Measurements from ENCODE around the gene CARMIL3.
"Not testable (repeated sequence)": the region's sequence is repeated elsewhere in the genome, so short reads cannot be mapped to it uniquely, and the experiment has no call there.

CARMIL3 gene

GRCh38 chr14:24095271-24096068 is 43.7 kb downstream of the CARMIL3 start:
- peak; percentile 77 for DNase-seq

DNA sequence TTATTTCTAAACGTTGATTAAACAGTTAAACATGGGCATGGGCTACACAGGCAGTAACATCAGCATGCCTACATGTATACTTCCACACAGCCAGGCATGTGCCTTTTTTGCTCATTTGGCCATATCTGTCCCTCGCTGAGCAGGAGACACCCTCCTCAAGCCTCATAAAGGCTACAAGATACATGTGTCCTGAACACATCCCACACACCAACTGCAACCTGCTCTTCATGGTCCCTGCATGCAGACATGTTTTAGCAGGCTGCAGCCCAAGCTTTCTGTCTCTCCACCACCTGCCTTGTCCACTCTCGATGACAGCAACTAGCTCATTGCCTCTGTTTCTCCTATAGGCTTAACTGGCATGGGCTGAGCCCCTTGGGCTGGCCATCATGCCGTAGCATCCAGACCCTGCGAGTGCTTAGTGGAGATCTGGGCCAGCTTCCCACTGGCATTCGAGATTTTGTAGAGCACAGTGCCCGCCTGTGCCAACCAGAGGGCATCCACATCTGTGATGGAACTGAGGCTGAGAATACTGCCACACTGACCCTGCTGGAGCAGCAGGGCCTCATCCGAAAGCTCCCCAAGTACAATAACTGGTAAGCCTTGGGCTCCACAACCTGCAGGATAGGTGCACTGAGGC is 44.9 kb downstream of the CARMIL3 start:
- DNase-seq: no peak

GRCh38 chr14:24098229-24098926 is 46.6 kb downstream of the CARMIL3 start:
- no peak for DNase-seq

DNA sequence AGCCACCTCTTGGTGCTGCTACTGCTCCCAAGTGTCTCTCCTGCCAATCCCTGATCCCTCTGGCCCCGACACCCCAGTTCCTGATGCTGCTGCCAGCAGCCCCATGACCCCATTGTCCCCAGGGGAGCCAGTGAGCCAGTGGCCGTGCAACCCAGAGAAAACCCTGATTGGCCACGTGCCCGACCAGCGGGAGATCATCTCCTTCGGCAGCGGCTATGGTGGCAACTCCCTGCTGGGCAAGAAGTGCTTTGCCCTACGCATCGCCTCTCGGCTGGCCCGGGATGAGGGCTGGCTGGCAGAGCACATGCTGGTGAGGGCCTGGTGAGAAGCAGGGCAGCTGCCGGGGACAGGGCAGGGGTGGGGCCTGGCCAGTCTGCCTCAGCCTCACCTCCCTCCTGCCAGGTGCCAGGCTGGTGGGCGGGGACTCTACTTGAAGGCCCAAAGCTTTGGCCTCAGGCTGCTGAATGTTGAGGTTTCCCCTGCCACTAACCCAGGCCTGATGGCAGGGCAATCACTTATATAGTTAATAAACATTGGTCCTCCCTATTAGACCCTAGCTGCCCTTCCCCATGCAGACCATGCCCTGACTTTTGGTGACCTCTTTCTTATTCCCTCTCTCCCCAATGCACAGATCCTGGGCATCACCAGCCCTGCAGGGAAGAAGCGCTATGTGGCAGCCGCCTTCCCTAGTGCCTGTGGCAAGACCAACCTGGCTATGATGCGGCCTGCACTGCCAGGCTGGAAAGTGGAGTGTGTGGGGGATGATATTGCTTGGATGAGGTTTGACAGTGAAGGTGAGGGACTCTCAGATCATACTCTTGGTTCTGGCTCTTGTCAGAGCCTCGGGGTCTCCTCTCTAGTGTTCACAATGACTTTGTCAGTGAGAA is 47.4 kb downstream of the CARMIL3 start:
- DNase-seq: peak; percentile 71

GRCh38 chr14:24100197-24100981 is 48.6 kb downstream of the CARMIL3 start:
- no peak for DNase-seq

DNA sequence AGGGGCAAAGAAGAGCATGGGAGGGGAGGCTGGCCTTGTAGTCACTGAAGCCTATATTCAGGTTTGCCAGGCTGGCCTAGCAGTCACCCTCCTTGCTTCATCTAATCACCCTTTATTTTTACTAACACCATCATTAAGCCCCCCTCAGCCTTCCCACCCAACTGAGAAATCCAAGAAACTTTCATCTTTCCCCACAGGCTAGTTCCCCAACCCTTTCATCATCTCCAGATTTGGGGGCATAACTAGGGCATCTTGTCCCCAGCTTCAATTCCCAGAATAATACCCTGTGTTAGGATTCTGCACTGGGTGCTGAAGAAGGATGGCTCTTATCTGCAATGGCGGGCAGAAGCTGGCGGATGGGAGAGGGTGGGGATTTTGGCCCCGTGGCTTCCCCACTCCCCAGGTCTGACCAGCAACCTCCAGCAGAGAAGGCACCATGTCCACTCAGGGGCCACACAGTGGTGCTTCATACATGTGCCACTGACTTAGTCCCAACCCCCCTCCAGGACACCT is 49.2 kb downstream of the CARMIL3 start:
- no peak for DNase-seq

GRCh38 chr14:24102357-24103048 is 50.7 kb downstream of the CARMIL3 start:
- DNase-seq: no peak

DNA sequence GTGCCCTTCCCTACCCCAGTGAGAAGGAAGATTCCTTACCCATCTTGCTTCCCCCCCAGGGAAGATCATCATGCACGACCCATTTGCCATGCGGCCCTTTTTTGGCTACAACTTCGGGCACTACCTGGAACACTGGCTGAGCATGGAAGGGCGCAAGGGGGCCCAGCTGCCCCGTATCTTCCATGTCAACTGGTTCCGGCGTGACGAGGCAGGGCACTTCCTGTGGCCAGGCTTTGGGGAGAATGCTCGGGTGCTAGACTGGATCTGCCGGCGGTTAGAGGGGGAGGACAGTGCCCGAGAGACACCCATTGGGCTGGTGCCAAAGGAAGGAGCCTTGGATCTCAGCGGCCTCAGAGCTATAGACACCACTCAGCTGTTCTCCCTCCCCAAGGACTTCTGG is 51.6 kb downstream of the CARMIL3 start:
- no peak for DNase-seq

DNA sequence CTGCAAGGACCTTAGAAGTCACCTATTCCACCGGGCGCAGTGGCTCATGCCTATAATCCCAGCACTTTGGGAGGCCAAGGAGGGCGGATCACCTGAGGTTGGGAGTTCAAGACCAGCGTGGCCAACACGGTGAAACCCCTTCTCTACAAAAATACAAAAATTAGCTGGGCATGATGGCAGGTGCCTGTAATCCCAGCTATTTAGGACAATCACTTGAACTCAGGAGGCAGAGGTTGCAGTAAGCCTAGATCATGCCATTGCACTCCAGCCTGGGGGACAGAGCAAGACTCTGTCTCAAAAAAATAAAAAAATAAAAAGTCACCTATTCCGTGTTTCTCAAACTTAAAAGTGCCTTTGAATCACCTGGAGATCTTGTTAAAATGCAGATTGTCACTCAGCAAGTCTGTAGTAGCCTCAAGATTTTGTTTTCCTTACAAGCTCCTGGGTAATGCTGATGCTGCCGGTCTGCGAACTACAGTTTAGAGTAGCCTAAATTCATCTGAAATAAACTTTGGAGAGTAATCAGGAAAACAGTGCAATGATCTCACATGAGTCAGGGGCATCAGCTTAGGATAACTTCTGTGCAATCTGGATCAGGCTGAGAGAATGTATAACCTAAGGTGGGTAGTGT is 53.9 kb downstream of the CARMIL3 start:
- DNase-seq: not testable (repeated sequence)

DNA sequence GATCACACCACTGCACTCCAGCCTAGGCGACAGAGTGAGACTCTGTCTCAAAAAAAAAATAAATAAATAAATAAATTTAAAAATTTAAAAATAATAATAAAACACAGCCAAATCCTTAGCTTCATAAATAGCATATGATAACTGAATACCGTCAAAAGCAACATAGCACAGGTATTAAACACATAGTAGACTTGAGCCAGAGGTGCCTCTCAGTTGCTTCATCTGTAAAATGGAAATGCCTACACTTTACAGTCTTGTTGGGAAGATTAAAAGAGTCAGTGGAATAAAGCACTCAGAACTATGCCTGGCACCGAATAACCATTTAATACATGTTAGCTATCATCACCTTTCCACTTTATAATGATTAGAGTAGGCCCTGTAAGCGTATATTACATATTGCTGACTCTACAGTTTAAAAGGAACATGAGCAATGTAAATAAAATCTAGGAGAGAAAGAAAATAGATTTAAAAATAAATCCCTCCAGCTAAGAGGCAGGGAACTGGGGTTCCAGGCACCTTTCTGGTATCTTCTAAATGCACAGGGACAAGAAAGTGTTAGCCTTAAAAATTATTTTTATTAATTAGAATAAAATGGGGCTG is 55.0 kb downstream of the CARMIL3 start:
- no peak for DNase-seq

DNA sequence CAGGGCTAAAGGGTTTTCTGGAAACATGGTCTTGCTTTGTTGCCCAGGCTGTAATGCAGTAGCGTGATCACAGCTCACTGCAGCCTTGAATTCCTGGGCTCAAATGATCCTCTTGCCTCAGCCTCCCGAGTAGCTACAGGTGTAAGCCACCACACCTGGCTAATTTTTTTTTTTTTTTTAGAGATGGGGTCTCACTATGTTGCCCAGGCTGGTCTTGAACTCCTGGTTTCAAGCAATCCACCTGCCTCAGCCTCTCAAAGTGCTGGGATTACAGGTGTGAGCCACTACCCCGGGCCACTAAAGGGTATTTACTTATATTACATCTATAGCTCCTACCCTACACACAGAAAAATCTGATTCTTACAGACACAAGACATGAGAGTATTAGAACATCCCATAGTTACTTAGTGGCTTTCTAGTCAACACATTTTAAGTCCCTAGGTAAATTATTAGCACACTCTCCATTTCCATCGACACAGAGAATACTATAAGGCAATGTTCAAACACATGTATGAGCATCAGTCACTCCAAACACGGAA is 56.6 kb downstream of the CARMIL3 start:
- no peak for DNase-seq

DNA sequence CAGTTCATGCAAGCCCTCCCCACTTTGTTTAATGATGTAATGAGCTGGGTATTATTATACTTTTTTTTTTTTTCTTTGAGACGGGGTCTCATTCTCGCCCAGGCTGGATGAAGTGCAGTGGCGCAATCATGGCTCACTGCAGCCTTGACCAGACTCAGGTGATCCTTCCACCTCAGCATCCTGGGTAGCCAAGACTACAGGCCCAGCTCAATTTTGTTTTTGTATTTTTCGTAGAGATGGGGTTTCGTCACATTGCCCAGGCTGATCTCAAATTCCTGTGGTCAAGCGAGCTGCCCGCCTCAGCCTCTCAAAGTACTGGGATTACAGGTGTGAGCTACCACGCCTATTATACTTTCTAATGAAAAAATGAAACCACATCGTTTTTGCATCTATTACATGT is 58.3 kb downstream of the CARMIL3 start:
- DNase-seq: no peak

DNA sequence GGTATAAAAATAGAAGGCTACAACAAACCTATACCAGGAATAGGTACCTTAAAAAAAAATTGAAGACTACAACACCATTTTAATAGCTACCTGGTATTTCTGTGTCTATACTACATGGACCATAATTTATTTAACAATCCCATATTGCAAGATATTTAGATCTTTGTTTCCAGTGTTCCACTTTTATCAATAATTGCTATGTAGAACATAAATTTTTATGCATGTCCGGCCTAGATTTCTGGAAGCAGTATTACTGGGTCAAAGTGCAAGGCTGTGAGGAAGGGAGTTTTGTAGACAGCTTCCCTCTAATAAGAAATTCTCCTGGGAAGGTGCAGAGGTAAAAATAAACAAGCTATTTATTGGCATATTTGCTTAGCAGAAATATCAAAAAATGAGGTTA is 58.7 kb downstream of the CARMIL3 start:
- no peak for DNase-seq

DNA sequence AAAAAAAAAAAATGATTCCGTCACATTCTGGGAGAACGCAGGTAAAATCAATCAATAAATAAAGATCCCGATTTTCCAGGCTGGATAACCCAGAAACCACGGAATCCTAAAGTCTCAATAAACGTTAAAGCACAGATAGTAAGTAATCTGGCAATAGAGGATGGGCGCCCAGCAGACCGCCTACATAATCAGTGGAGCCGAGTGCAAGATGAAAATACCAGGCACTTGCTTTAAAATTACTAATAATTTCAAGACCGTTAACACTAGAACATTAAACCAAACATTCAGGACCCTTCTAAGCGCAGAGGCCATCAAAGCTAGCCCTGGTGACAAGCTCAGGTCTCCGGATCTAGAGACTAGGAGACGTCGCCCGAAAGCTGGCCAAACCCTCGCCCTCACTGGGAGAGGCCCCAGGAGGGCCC is 61.6 kb downstream of the CARMIL3 start:
- DNase-seq: no peak

DNA sequence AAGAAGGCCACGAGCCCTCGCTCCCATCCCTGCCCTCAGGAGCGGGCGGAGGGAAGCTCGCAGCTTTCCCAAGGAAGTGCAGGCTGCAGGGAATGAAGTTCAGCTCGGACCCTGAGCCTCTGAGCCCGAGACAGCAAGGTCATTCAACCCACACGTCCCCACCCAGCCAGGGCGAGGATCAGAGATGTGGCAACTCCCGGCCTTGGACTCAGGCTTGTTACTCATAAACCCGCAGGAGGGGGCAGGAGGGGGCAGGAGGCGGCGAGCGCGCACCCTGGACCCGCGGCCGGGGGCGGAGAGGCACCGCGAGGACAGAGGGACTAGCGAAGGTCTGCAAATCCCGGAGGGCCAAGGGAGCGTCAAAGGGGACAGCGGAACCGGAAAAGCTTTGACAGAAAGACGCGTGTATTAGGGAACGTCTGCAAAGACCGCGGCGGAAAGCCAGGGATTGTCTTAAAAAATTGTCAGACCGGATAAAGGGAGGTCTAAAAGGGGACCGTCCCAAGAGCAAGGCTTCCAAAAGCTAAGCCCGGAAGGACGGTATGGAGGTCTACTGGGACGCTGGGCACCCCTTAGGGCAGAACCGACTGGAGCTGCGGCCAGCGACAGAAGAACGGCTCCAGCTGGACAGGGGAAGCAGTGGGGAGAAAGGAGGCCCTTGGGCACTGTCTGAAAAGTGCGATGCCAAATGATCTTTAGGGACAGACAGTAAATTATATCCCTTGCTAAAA is 62.2 kb downstream of the CARMIL3 start:
- DNase-seq: peak; percentile 96

GRCh38 chr14:24114532-24115421 is 63.0 kb downstream of the CARMIL3 start, which contains the start of the genes DCAF11 and NRL:
DCAF11 (plus strand) TSS chr14:24114777; CDS start chr14:24115595, 818 bp downstream.
NRL (minus strand) TSS chr14:24114949; CDS start chr14:24082848, 32,101 bp downstream.
- DNase-seq: peak; percentile 98

- no peak for DNase-seq
Measured at GRCh38 chr14:24115422-24116127, 63.8 kb downstream of the CARMIL3 start.
